ENCODE measurements around the gene UROC1. TPM values are rescaled to one million over a fixed set of nuclear protein-coding genes. Genes with fewer than 3 reads are reported as not detected.

UROC1 gene
- total RNA-seq, 1 experiment from 2014 or later: not detected

GRCh38 chr3:126469479-126469878 is 48.1 kb downstream of the UROC1 start:
- CTCF ChIA-PET: no interaction called here
- intact Hi-C loops (cut with micrococcal nuclease): no loop called here
- no TSS peak for BruUV-seq (replicated peaks)
- H3K9me3 ChIP-seq (ENCODE audit: control insufficient read depth in 1 of 2, insufficient read depth in 1 of 2, low read depth in 1 of 2, low read length in 2 of 2): no peaks in the 10 kb centered on the region
- peaks cover 54 to 55% of the 10 kb centered on the region in 2 experiments for H3K36me3 ChIP-seq (ENCODE audit: control insufficient read depth in 1 of 2, insufficient read depth in 2 of 2, low read length in 2 of 2)
- ATAC-seq (no peak), DNase-seq (ENCODE audit: low read depth, low spot score) (no peak)
- H2AFZ ChIP-seq (ENCODE audit: low read depth, low read length, poor library complexity, severe bottlenecking): no peak overlapping the region
- 0 out of 2 replicates have a peak, but pooled peaks cover 6% of the 10 kb centered on the region for H4K20me1 ChIP-seq (ENCODE audit: insufficient read depth)
- no peak overlapping the region for H3K4me3 ChIP-seq (replicated peaks in 1 of 2; ENCODE audit: low read depth in 1 of 2, low read length in 2 of 2)
- no peaks in the 10 kb centered on the region for H3K9me2 ChIP-seq (ENCODE audit: insufficient read depth)
- TF ChIP-seq JUND (IDR thresholded peaks at IDR 0.05): no peak
- TF ChIP-seq ZFX (IDR thresholded peaks at IDR 0.05): no peak
- TF ChIP-seq EZH2phosphoT487 (IDR thresholded peaks at IDR 0.05; ENCODE audit: borderline replicate concordance): no peak
- TF ChIP-seq CTCF (IDR thresholded peaks at IDR 0.05 in 2 of 3, conservative IDR thresholded peaks at IDR 0.05 in 1 of 3; ENCODE audit: borderline replicate concordance in 1 of 3, insufficient read depth in 1 of 3, low read depth in 2 of 3, low read length in 2 of 3): no peak
- no peak for TF ChIP-seq YY1 (IDR thresholded peaks at IDR 0.05; ENCODE audit: extremely low read depth, insufficient replicate concordance, low read depth, low read length)
- TF ChIP-seq REST (IDR thresholded peaks at IDR 0.05; ENCODE audit: low read depth): no peak
- TF ChIP-seq EZH2 (IDR thresholded peaks at IDR 0.05): no peak
- no peak for TF ChIP-seq MAX (IDR thresholded peaks at IDR 0.05)
- no peak for TF ChIP-seq RAD21 (IDR thresholded peaks at IDR 0.05; ENCODE audit: low read depth)
- TF ChIP-seq SRF (IDR thresholded peaks at IDR 0.05; ENCODE audit: low read depth): no peak
- no peak for TF ChIP-seq ATF3 (IDR thresholded peaks at IDR 0.05)
- no peak for TF ChIP-seq POLR2A (IDR thresholded peaks at IDR 0.05; ENCODE audit: borderline replicate concordance, extremely low read depth, insufficient read depth, insufficient read length)
- TF ChIP-seq POLR2AphosphoS5 (IDR thresholded peaks at IDR 0.05; ENCODE audit: low read depth, low read length): no peak
- TF ChIP-seq ZBTB33 (IDR thresholded peaks at IDR 0.05; ENCODE audit: extremely low read depth, insufficient replicate concordance, low read length): no peak
- no peak for TF ChIP-seq TCF7L2 (IDR thresholded peaks at IDR 0.05; ENCODE audit: borderline replicate concordance, extremely low read depth, insufficient read depth, insufficient read length)
- TF ChIP-seq ELF1 (IDR thresholded peaks at IDR 0.05; ENCODE audit: borderline replicate concordance, low read depth): no peak
- no peak for TF ChIP-seq ZNF274 (IDR thresholded peaks at IDR 0.05; ENCODE audit: low read depth, low read length)
- TF ChIP-seq CEBPB (IDR thresholded peaks at IDR 0.05; ENCODE audit: low read depth): no peak
- no peak for TF ChIP-seq SP1 (IDR thresholded peaks at IDR 0.05; ENCODE audit: low read depth)
- no peak for TF ChIP-seq EGR1 (IDR thresholded peaks at IDR 0.05; ENCODE audit: low read depth)
- peaks cover 74% of the 10 kb centered on the region for H3K79me2 ChIP-seq (ENCODE audit: insufficient read depth, low read length)
- no peak overlapping the region for H3K27ac ChIP-seq (ENCODE audit: low read depth, low read length)
- no peak overlapping the region for H3K4me2 ChIP-seq (ENCODE audit: low read length)
- no peaks in the 10 kb centered on the region for H3K27me3 ChIP-seq (ENCODE audit: insufficient read depth, low read length)
- H3K9ac ChIP-seq (ENCODE audit: low read length): no peak overlapping the region
- peaks cover 6 to 23% of the 10 kb centered on the region in 2 experiments for H3K4me1 ChIP-seq (ENCODE audit: control insufficient read depth in 1 of 2, insufficient read depth in 2 of 2, low read length in 2 of 2)
- RAD21 ChIA-PET (ENCODE audit: low non-redundant PET in 1 of 2, low total read pairs in 2 of 2, uncharacterized antibody in 2 of 2, unreplicated experiment in 2 of 2): no interaction called here
- POLR2A ChIA-PET: no interaction called here

All from HCT116 (cell line).